ENCODE results near the gene KDM4C. TPM values are rescaled to one million over a fixed set of nuclear protein-coding genes. Genes with fewer than 3 reads are reported as not detected.

Gene KDM4C
- total RNA-seq, 2 experiments from 2014 or later = 51.5 to 60.3 TPM

- Histone ChIP-seq H3K79me2 (ENCODE audit: insufficient read depth, low read depth, low read length) (peaks cover 83% of the 10 kb centered on the region; the same call in 1 of the 2 replicates), H3K4me1 (ENCODE audit: insufficient read depth, low read length, poor library complexity, severe bottlenecking) (no peaks in the 10 kb centered on the region), H3K27ac (ENCODE audit: low read depth, low read length, poor library complexity, severe bottlenecking) (no peak overlapping the region), H3K9me3 (ENCODE audit: low read length) (no peaks in the 10 kb centered on the region), H3K4me3 (ENCODE audit: low read depth, low read length, poor library complexity, severe bottlenecking) (no peak overlapping the region), H2AFZ (ENCODE audit: low read length) (no peak overlapping the region), H3K9me2 (ENCODE audit: insufficient read depth, low read length) (no peaks in the 10 kb centered on the region), H3K4me2 (ENCODE audit: low read length) (no peak overlapping the region), H4K20me1 (ENCODE audit: insufficient read depth, low read length) (peaks cover 14% of the 10 kb centered on the region), H3K36me3 (ENCODE audit: insufficient read depth, low read length) (no peaks in the 10 kb centered on the region)
- BruUV-seq (replicated peaks) = no TSS peak
- intact Hi-C loops (cut with micrococcal nuclease; ENCODE audit: unreplicated experiment) = no loop called here
- DNase-seq (ENCODE audit: low spot score) = no peak
- ChIA-PET CTCF (ENCODE audit: unreplicated experiment) (no interaction called here), POLR2A (no interaction called here)
- TF ChIP-seq CTCF (conservative IDR thresholded peaks at IDR 0.05; ENCODE audit: low read length) (no peak), EZH2phosphoT487 (IDR thresholded peaks at IDR 0.05; ENCODE audit: borderline replicate concordance, low read depth, low read length) (no peak)
Observed at GRCh38 chr9:6783753-6784152, 26.0 kb downstream of the KDM4C start.

GRCh38 chr9:6785682-6786081 is 27.9 kb downstream of the KDM4C start:
- CTCF ChIA-PET (ENCODE audit: unreplicated experiment) = no interaction called here
- Histone ChIP-seq H3K79me2 (ENCODE audit: insufficient read depth, low read depth, low read length) (peaks cover 70% of the 10 kb centered on the region; the same call in 1 of the 2 replicates), H3K9me3 (ENCODE audit: low read length) (no peaks in the 10 kb centered on the region), H3K27ac (ENCODE audit: low read depth, low read length, poor library complexity, severe bottlenecking) (no peak overlapping the region), H2AFZ (ENCODE audit: low read length) (no peak overlapping the region), H3K9me2 (ENCODE audit: insufficient read depth, low read length) (no peaks in the 10 kb centered on the region), H3K36me3 (ENCODE audit: insufficient read depth, low read length) (no peaks in the 10 kb centered on the region), H3K4me2 (ENCODE audit: low read length) (no peak overlapping the region), H4K20me1 (ENCODE audit: insufficient read depth, low read length) (peaks cover 14% of the 10 kb centered on the region), H3K4me1 (ENCODE audit: insufficient read depth, low read length, poor library complexity, severe bottlenecking) (no peaks in the 10 kb centered on the region), H3K4me3 (ENCODE audit: low read depth, low read length, poor library complexity, severe bottlenecking) (no peak overlapping the region)
- intact Hi-C loops (cut with micrococcal nuclease; ENCODE audit: unreplicated experiment) = no loop called here
- BruUV-seq (replicated peaks) = no TSS peak
- DNase-seq (ENCODE audit: low spot score) = no peak
- TF ChIP-seq CTCF (conservative IDR thresholded peaks at IDR 0.05; ENCODE audit: low read length) (no peak), EZH2phosphoT487 (IDR thresholded peaks at IDR 0.05; ENCODE audit: borderline replicate concordance, low read depth, low read length) (no peak)
- POLR2A ChIA-PET = interaction anchor here (0.6 to 0.7 kb wide), 3 partner anchors 8 to 103 kb away, joined by 3 read pairs; no protein-coding TSS in a partner anchor

- peaks cover 14% of the 10 kb centered on the region for H4K20me1 ChIP-seq (ENCODE audit: insufficient read depth, low read length)
- peaks cover 54% of the 10 kb centered on the region; the same call in 1 of the 2 replicates for H3K79me2 ChIP-seq (ENCODE audit: insufficient read depth, low read depth, low read length)
- no peak overlapping the region for H2AFZ ChIP-seq (ENCODE audit: low read length)
- ChIA-PET CTCF (ENCODE audit: unreplicated experiment) (no interaction called here), POLR2A (no interaction called here)
- no peaks in the 10 kb centered on the region for H3K9me2 ChIP-seq (ENCODE audit: insufficient read depth, low read length)
- H3K36me3 ChIP-seq (ENCODE audit: insufficient read depth, low read length) = peaks cover 3% of the 10 kb centered on the region
- intact Hi-C loops (cut with micrococcal nuclease; ENCODE audit: unreplicated experiment) = no loop called here
- TF ChIP-seq CTCF (conservative IDR thresholded peaks at IDR 0.05; ENCODE audit: low read length) (no peak), EZH2phosphoT487 (IDR thresholded peaks at IDR 0.05; ENCODE audit: borderline replicate concordance, low read depth, low read length) (no peak)
- H3K4me3 ChIP-seq (ENCODE audit: low read depth, low read length, poor library complexity, severe bottlenecking) = no peak overlapping the region
- H3K4me2 ChIP-seq (ENCODE audit: low read length) = no peak overlapping the region
- no peak for DNase-seq (ENCODE audit: low spot score)
- H3K9me3 ChIP-seq (ENCODE audit: low read length) = no peaks in the 10 kb centered on the region
- no TSS peak for BruUV-seq (replicated peaks)
- H3K4me1 ChIP-seq (ENCODE audit: insufficient read depth, low read length, poor library complexity, severe bottlenecking) = no peaks in the 10 kb centered on the region
- no peak overlapping the region for H3K27ac ChIP-seq (ENCODE audit: low read depth, low read length, poor library complexity, severe bottlenecking)
Observed at GRCh38 chr9:6787793-6788161, 30.0 kb downstream of the KDM4C start.
